Measurements from ENCODE around the gene TRIM50. TPM values are rescaled to one million over a fixed set of nuclear protein-coding genes. Genes with fewer than 3 reads are reported as not detected.
A peak's percentile ranks its signal among the peaks of the same experiment; 100 is the strongest.

TRIM50 gene
- total and polyA plus RNA-seq, 9 of the 15 experiments (the other 6 are each of a cell fraction or from before 2014, with no cell fraction given) = not detected

- TF ChIP-seq JUN (IDR thresholded peaks at IDR 0.05; ENCODE audit: borderline replicate concordance, low read depth, low read length) = peak; percentile 78; the same call in 1 of the 2 replicates
- TF ChIP-seq JUN (CRISPR knock-in tag; IDR thresholded peaks at IDR 0.05; ENCODE audit: borderline replicate concordance) = no peak
- no peak for TF ChIP-seq DACH1 (IDR thresholded peaks at IDR 0.05; ENCODE audit: partially characterized antibody)
- no peak for TF ChIP-seq ZNF280A (IDR thresholded peaks at IDR 0.05; ENCODE audit: low read depth, partially characterized antibody)
- peak; percentile 40; the same call in 1 of the 2 replicates for TF ChIP-seq DMBX1 (CRISPR knock-in tag; IDR thresholded peaks at IDR 0.05; ENCODE audit: borderline replicate concordance)
- TF ChIP-seq HDAC2 (IDR thresholded peaks at IDR 0.05) = no peak
- TF ChIP-seq CEBPG (CRISPR knock-in tag; IDR thresholded peaks at IDR 0.05) = no peak
- TF ChIP-seq CEBPG (tag; conservative IDR thresholded peaks at IDR 0.05 in 1 of 2, IDR thresholded peaks at IDR 0.05 in 1 of 2) = peak in 1 of 2 experiments; percentile 61; a peak in 1 of 4 replicates
- peak; percentile 75 for TF ChIP-seq BHLHE40 (IDR thresholded peaks at IDR 0.05; ENCODE audit: low read length)
- peak; percentile 55 for TF ChIP-seq REST (IDR thresholded peaks at IDR 0.05; ENCODE audit: borderline replicate concordance)
- no peak for TF ChIP-seq REST (CRISPR knock-in tag; IDR thresholded peaks at IDR 0.05; ENCODE audit: low read depth)
- TF ChIP-seq L3MBTL2 (IDR thresholded peaks at IDR 0.05) = peak; percentile 86
- peak; percentile 91; the same call in 1 of the 2 replicates for TF ChIP-seq TOE1 (IDR thresholded peaks at IDR 0.05; ENCODE audit: borderline replicate concordance)
- TF ChIP-seq TOE1 (CRISPR knock-in tag; IDR thresholded peaks at IDR 0.05; ENCODE audit: borderline replicate concordance, low read depth) = no peak
- peak; percentile 90 for TF ChIP-seq JUND (IDR thresholded peaks at IDR 0.05; ENCODE audit: borderline replicate concordance, low read depth, low read length)
- peak; percentile 85 for TF ChIP-seq JUND (tag; IDR thresholded peaks at IDR 0.05; ENCODE audit: borderline replicate concordance, low read depth, low read length)
- peak; percentile 83 for TF ChIP-seq TFE3 (CRISPR knock-in tag; IDR thresholded peaks at IDR 0.05)
- TF ChIP-seq ZNF133 (CRISPR knock-in tag; IDR thresholded peaks at IDR 0.05) = no peak
- no peak for TF ChIP-seq SMARCC2 (IDR thresholded peaks at IDR 0.05; ENCODE audit: low read depth)
Observed at GRCh38 chr7:73341877-73342276, 14.0 kb upstream of the TRIM50 start (continued).
